Peyer's patch (tissue), 4 donors: ENCODE results near the gene TAX1BP3. TPM values are rescaled to one million over a fixed set of nuclear protein-coding genes. Genes with fewer than 3 reads are reported as not detected.

ENCODE experiments used
- DNase-seq, 3 donors: peaks; one replicate each; pipeline ENCODE4 v3.0.0-alpha.2; 2017 to 2019
- H3K27ac ChIP-seq, 4 donors: fragments of 200-600 bp; sonication (generic); one replicate each; pipeline ENCODE4 v1.5.1; 2016 to 2019
- H3K27me3 ChIP-seq, 2 donors: fragments of 200-600 bp; sonication (generic); one replicate each; pipeline ENCODE4 v1.5.1; 2019
- H3K36me3 ChIP-seq, 3 donors: fragments of 200-600 bp; sonication (generic); one replicate each; pipeline ENCODE4 v1.5.1; 2016 to 2019
- H3K4me1 ChIP-seq, 4 donors: fragments of 200-600 bp; sonication (generic); one replicate each; pipeline ENCODE4 v1.5.1; 2016 to 2019
- H3K4me3 ChIP-seq, 4 donors: fragments of 200-600 bp; sonication (generic); 1 replicate in 3 of 4; 2 replicates in 1 of 4; pipeline ENCODE4 v1.5.1; 2016 to 2019; ENCODE audit warnings: mild to moderate bottlenecking in 1 of 4
- H3K9me3 ChIP-seq, 4 donors: fragments of 200-600 bp; sonication (generic); one replicate each; pipeline ENCODE4 v1.5.1; 2016 to 2019; ENCODE audit warnings: mild to moderate bottlenecking in 1 of 4
- CTCF ChIP-seq, 6 experiments: fragments of 450-650 bp in 4 of 6; fragments of 200-600 bp in 2 of 6; sonication (generic) in 1 of 6; IDR thresholded peaks; one replicate each; pipeline ENCODE4 v1.5.1; 2017 to 2019; ENCODE audit warnings: antibody characterized with exemption in 6 of 6, mild to moderate bottlenecking in 3 of 6, moderate library complexity in 1 of 6
- POLR2A ChIP-seq, 2 donors: fragments of 450-650 bp; IDR thresholded peaks; one replicate each; pipeline ENCODE4 v1.5.1; 2017; ENCODE audit warnings: antibody characterized with exemption in 2 of 2, mild to moderate bottlenecking in 2 of 2, moderate library complexity in 2 of 2
- total RNA-seq, 4 donors: library from RNA; depleted of rRNA; stranded (reverse); fragments of >200 nt; gene quantifications; one replicate each; pipeline ENCODE4 v1.1.0, GENCODE V29; 2016

Gene TAX1BP3
- total RNA-seq, 4 donors from 2014 or later, result 113 to 386 (median 239) TPM

- TF ChIP-seq POLR2A (IDR thresholded peaks at IDR 0.05) (no peak), CTCF (IDR thresholded peaks at IDR 0.05) (no peak)
- H3K9me3 ChIP-seq, result no peaks in the 10 kb centered on the region
- H3K4me3 ChIP-seq, result peak overlapping the region; percentile 70 to 97 (median 92)
- peak overlapping the region; percentile 86 to 98 (median 94) for H3K27ac ChIP-seq
- no peak for DNase-seq
- peaks cover 0 to 30% (median 8%) of the 10 kb centered on the region in 4 donors for H3K4me1 ChIP-seq
- H3K36me3 ChIP-seq, result peaks cover 0 to 9% (median 0%) of the 10 kb centered on the region in 3 donors
- H3K27me3 ChIP-seq, result no peaks in the 10 kb centered on the region
Measured at GRCh38 chr17:3669085-3669347, 638 bp upstream of the TAX1BP3 start.

GRCh38 chr17:3667366-3668278 lies 756 bp downstream of the TAX1BP3 start:
- Histone ChIP-seq H3K36me3 (peaks cover 0 to 23% (median 0%) of the 10 kb centered on the region in 3 donors), H3K4me1 (peaks cover 0 to 30% (median 8%) of the 10 kb centered on the region in 4 donors), H3K27ac (peak overlapping the region; percentile 86 to 98 (median 94)), H3K4me3 (peak overlapping the region; percentile 70 to 97 (median 92)), H3K9me3 (no peaks in the 10 kb centered on the region), H3K27me3 (no peaks in the 10 kb centered on the region)
- peak; percentile 39 to 93 (median 89) for DNase-seq
- TF ChIP-seq CTCF (IDR thresholded peaks at IDR 0.05) (no peak), POLR2A (IDR thresholded peaks at IDR 0.05) (peak; percentile 73 to 80)

GRCh38 chr17:3666516-3666915 lies 1.9 kb downstream of the TAX1BP3 start:
- Histone ChIP-seq H3K4me1 (peaks cover 0 to 30% (median 8%) of the 10 kb centered on the region in 4 donors), H3K4me3 (peak overlapping the region in 2 of 4 donors; percentile 91 to 97), H3K27me3 (no peaks in the 10 kb centered on the region), H3K27ac (peak overlapping the region in 1 of 4 donors; percentile 48), H3K9me3 (no peaks in the 10 kb centered on the region), H3K36me3 (peaks cover 0 to 32% (median 0%) of the 10 kb centered on the region in 3 donors)
- DNase-seq, result no peak
- TF ChIP-seq POLR2A (IDR thresholded peaks at IDR 0.05) (no peak), CTCF (IDR thresholded peaks at IDR 0.05) (no peak)

GRCh38 chr17:3665834-3666233 lies 2.5 kb downstream of the TAX1BP3 start:
- DNase-seq, result no peak
- TF ChIP-seq CTCF (IDR thresholded peaks at IDR 0.05) (no peak), POLR2A (IDR thresholded peaks at IDR 0.05) (no peak)
- H3K9me3 ChIP-seq, result no peaks in the 10 kb centered on the region
- H3K4me3 ChIP-seq, result no peak overlapping the region
- peaks cover 0 to 39% (median 0%) of the 10 kb centered on the region in 3 donors for H3K36me3 ChIP-seq
- H3K27ac ChIP-seq, result no peak overlapping the region
- peaks cover 0 to 30% (median 8%) of the 10 kb centered on the region in 4 donors for H3K4me1 ChIP-seq
- H3K27me3 ChIP-seq, result no peaks in the 10 kb centered on the region

GRCh38 chr17:3663102-3664011 lies 5.0 kb downstream of the TAX1BP3 start:
- DNase-seq, result no peak
- Histone ChIP-seq H3K4me3 (no peak overlapping the region), H3K27me3 (no peaks in the 10 kb centered on the region), H3K9me3 (no peaks in the 10 kb centered on the region), H3K4me1 (peaks cover 0 to 29% (median 2%) of the 10 kb centered on the region in 4 donors), H3K27ac (no peak overlapping the region), H3K36me3 (peaks cover 0 to 43% (median 0%) of the 10 kb centered on the region in 3 donors)
- TF ChIP-seq CTCF (IDR thresholded peaks at IDR 0.05), result no peak
- no peak for TF ChIP-seq POLR2A (IDR thresholded peaks at IDR 0.05)
